PC-3 (cell line): Measurements from ENCODE around the gene CDC42EP2. TPM values are rescaled to one million over a fixed set of nuclear protein-coding genes. Genes with fewer than 3 reads are reported as not detected.

Experiments
- ATAC-seq: fragments of 200-7000 bp; cut with Tn5 transposase; 2 replicates; pipeline ENCODE4 v1.9.1; 2020; ENCODE audit warnings: mild to moderate bottlenecking, moderate library complexity
- BruUV-seq: library from RNA; stranded (reverse); fragments of 400-500 nt; replicated peaks from 2 replicates; lab custom pipeline; 2021; lab: Mats Ljungman, UMichigan
- CTCF ChIA-PET: fragments of 300-600 bp; sonication (Branson Sonifier 250); formaldehyde crosslinking; loops from one replicate; lab custom pipeline; 2022; ENCODE audit warnings: antibody characterized with exemption; lab: Charles Lee
- POLR2A ChIA-PET: fragments of 300-600 bp; sonication (Branson Sonifier 250); formaldehyde crosslinking; loops from one replicate; lab custom pipeline; 2022; ENCODE audit warnings: antibody characterized with exemption; ENCODE audit not compliant: unreplicated experiment; lab: Charles Lee
- DNase-seq: peaks from one replicate; pipeline ENCODE4 v3.0.0-alpha.2; 2015
- H2AFZ ChIP-seq: fragments of 300-600 bp; sonication (generic); 2 replicates; pipeline ENCODE4 v1.6.0; 2016; ENCODE audit warnings: antibody characterized with exemption, low read length
- H3F3A ChIP-seq: fragments of 300-600 bp; sonication (generic); one replicate; pipeline ENCODE4 v1.6.0; 2017; ENCODE audit warnings: antibody characterized with exemption, low read length, control low read depth, mild to moderate bottlenecking; ENCODE audit not compliant: unreplicated experiment
- H3K27ac ChIP-seq: fragments of 300-600 bp; sonication (generic); 2 replicates; pipeline ENCODE4 v1.5.1; 2016; ENCODE audit warnings: mild to moderate bottlenecking, low read length
- H3K27me3 ChIP-seq: fragments of 300-600 bp; sonication (generic); 2 replicates; pipeline ENCODE4 v1.6.1; 2016; ENCODE audit warnings: low read length, mixed read lengths
- H3K36me3 ChIP-seq: fragments of 300-600 bp; sonication (generic); 2 replicates; pipeline ENCODE4 v1.6.1; 2016; ENCODE audit warnings: low read depth, mixed run types, low read length, mixed read lengths
- H3K4me1 ChIP-seq: fragments of 300-600 bp; sonication (generic); 2 replicates; pipeline ENCODE4 v1.5.1; 2016; ENCODE audit warnings: low read length; ENCODE audit not compliant: insufficient read depth
- H3K4me2 ChIP-seq: fragments of 300-600 bp; sonication (generic); 2 replicates; pipeline ENCODE4 v1.6.0; 2016; ENCODE audit warnings: low read length
- H3K4me3 ChIP-seq: fragments of 300-600 bp; sonication (generic); 2 replicates; pipeline ENCODE4 v1.5.1; 2016; ENCODE audit warnings: mild to moderate bottlenecking, low read length, mixed read lengths
- H3K79me2 ChIP-seq: fragments of 300-600 bp; sonication (generic); 2 replicates; pipeline ENCODE4 v1.6.1; 2017; ENCODE audit warnings: low read length, mixed read lengths
- H3K9ac ChIP-seq: fragments of 300-600 bp; sonication (generic); 2 replicates; pipeline ENCODE4 v1.6.0; 2016; ENCODE audit warnings: mild to moderate bottlenecking, low read length
- H3K9me2 ChIP-seq: fragments of 300-600 bp; sonication (generic); replicated peaks from 2 replicates; pipeline ENCODE4 v1.6.1; 2016; ENCODE audit warnings: mixed run types, low read length, mixed read lengths
- H3K9me3 ChIP-seq: fragments of 300-600 bp; sonication (generic); 2 replicates; pipeline ENCODE4 v1.6.1; 2016; ENCODE audit warnings: low read length, mixed read lengths
- H4K20me1 ChIP-seq: fragments of 300-600 bp; sonication (generic); 2 replicates; pipeline ENCODE4 v1.6.1; 2016; ENCODE audit warnings: low read length, mixed read lengths
- CTCF ChIP-seq: fragments of 300-600 bp; sonication (generic); conservative IDR thresholded peaks from 2 replicates; pipeline ENCODE4 v1.5.1; 2017; ENCODE audit warnings: antibody characterized with exemption, low read depth, mild to moderate bottlenecking, low read length
- EZH2 ChIP-seq: fragments of 300-600 bp; sonication (generic); IDR thresholded peaks from one replicate; pipeline ENCODE4 v1.6.1; 2017; ENCODE audit warnings: antibody characterized with exemption, mild to moderate bottlenecking, low read length; ENCODE audit not compliant: unreplicated experiment
- EZH2phosphoT487 ChIP-seq: fragments of 300-600 bp; sonication (generic); IDR thresholded peaks from 2 replicates; pipeline ENCODE4 v1.6.1; 2018; ENCODE audit warnings: mild to moderate bottlenecking, antibody characterized with exemption, low read length, borderline replicate concordance
- intact Hi-C: fragments of 100-400 bp; cut with micrococcal nuclease; formaldehyde crosslinking; loops from 2 replicates; pipeline ENCODE4 v1.9.0; 2023
- total RNA-seq: library from RNA; depleted of rRNA; stranded (reverse); fragments of >200 nt; gene quantifications from 2 replicates; pipeline ENCODE4 v1.2.3, GENCODE V29; 2014

CDC42EP2 gene
- total RNA-seq, 1 experiment from 2014 or later = 25.7 TPM

GRCh38 chr11:65286686-65287085, 28.0 kb upstream of the CDC42EP2 start:
- Histone ChIP-seq H2AFZ (no peak overlapping the region), H3K4me2 (no peak overlapping the region), H3F3A (no peaks in the 10 kb centered on the region), H4K20me1 (no peaks in the 10 kb centered on the region), H3K9ac (no peak overlapping the region), H3K36me3 (peaks cover 61% of the 10 kb centered on the region), H3K27me3 (no peaks in the 10 kb centered on the region), H3K27ac (no peak overlapping the region), H3K4me1 (peaks cover 14% of the 10 kb centered on the region), H3K4me3 (no peak overlapping the region), H3K9me3 (no peaks in the 10 kb centered on the region), H3K9me2 (no peaks in the 10 kb centered on the region), H3K79me2 (no peaks in the 10 kb centered on the region)
- CTCF ChIA-PET = no interaction called here
- TF ChIP-seq EZH2 (no peak), CTCF (no peak), EZH2phosphoT487 (no peak)
- no TSS peak for BruUV-seq
- POLR2A ChIA-PET = no interaction called here
- intact Hi-C loops = no loop called here
- DNase-seq = no peak
- no peak for ATAC-seq

- no peak overlapping the region for H3K27ac ChIP-seq
Measured at GRCh38 chr11:65287601-65288000, 27.1 kb upstream of the CDC42EP2 start.

More at GRCh38 chr11:65287601-65288000, 27.1 kb upstream of the CDC42EP2 start:
- BruUV-seq = no TSS peak
- ATAC-seq (no peak), DNase-seq (no peak)
- intact Hi-C loops = no loop called here
- no peaks in the 10 kb centered on the region for H3K79me2 ChIP-seq
- H3K27me3 ChIP-seq = no peaks in the 10 kb centered on the region
- H3K36me3 ChIP-seq = peaks cover 58% of the 10 kb centered on the region
- ChIA-PET CTCF (no interaction called here), POLR2A (no interaction called here)
- H3K4me3 ChIP-seq = no peak overlapping the region
- H3K9ac ChIP-seq = no peak overlapping the region
- no peaks in the 10 kb centered on the region for H3F3A ChIP-seq
- no peak overlapping the region for H3K4me2 ChIP-seq
- no peaks in the 10 kb centered on the region for H3K9me3 ChIP-seq
- H4K20me1 ChIP-seq = no peaks in the 10 kb centered on the region
- no peaks in the 10 kb centered on the region for H3K9me2 ChIP-seq
- TF ChIP-seq CTCF (no peak), EZH2phosphoT487 (no peak), EZH2 (no peak)
- peaks cover 17% of the 10 kb centered on the region for H3K4me1 ChIP-seq
- no peak overlapping the region for H2AFZ ChIP-seq
